ENCODE data around the gene RHOA.

- no peak for TF ChIP-seq CTCF (conservative IDR thresholded peaks at IDR 0.05 in 1 of 2, IDR thresholded peaks at IDR 0.05 in 1 of 2; ENCODE audit: low read depth in 1 of 2, low read length in 2 of 2)
- no peak for TF ChIP-seq EZH2 (IDR thresholded peaks at IDR 0.05; ENCODE audit: low read length, missing control alignments)
Observed at GRCh38 chr3:49383387-49383786, 28.4 kb downstream of the RHOA start.

Measured in fibroblast of lung (primary cell).